T-cell (primary cell): Measurements from ENCODE around the gene MIB1. TPM values are rescaled to one million over a fixed set of nuclear protein-coding genes. Genes with fewer than 3 reads are reported as not detected.

Experiments
- ATAC-seq, 4 experiments: fragments of 200-7000 bp in 3 of 4; fragments of 150-1000 bp in 1 of 4; cut with Tn5 transposase; replicated peaks in 1 of 4; 1 replicate in 3 of 4; 2 replicates in 1 of 4; pipeline ENCODE4 v1.10.0; 2021; ENCODE audit warnings: moderate library complexity in 3 of 4, mild to moderate bottlenecking in 2 of 4, moderate number of reproducible peaks in 1 of 4
- CTCF ChIA-PET, 2 donors: fragments of 300-600 bp; sonication (Branson Sonifier 250); formaldehyde crosslinking; loops; one replicate each; lab custom pipeline; 2022; ENCODE audit warnings: antibody characterized with exemption in 2 of 2; lab: Charles Lee
- POLR2A ChIA-PET, 2 donors: fragments of 300-600 bp; sonication (Branson Sonifier 250); formaldehyde crosslinking; loops; one replicate each; lab custom pipeline; 2022; ENCODE audit warnings: antibody characterized with exemption in 2 of 2; lab: Charles Lee
- DNase-seq, 35 experiments: peaks; one replicate each; pipeline versions ENCODE4 v3.0.0 to v3.0.0-alpha.2; 2013 to 2023
- H3K27ac ChIP-seq: one replicate; pipeline ENCODE4 v1.5.1; 2013; ENCODE audit warnings: low read length
- H3K27me3 ChIP-seq, 2 experiments: replicated peaks in 1 of 2; 1 replicate in 1 of 2; 2 replicates in 1 of 2; pipeline versions ENCODE4 v1.6.1 to v1.7.0; 2013; ENCODE audit warnings: low read length in 1 of 2, mixed read lengths in 1 of 2; ENCODE audit not compliant: control insufficient read depth in 2 of 2, insufficient read depth in 2 of 2; ENCODE audit errors: extremely low read depth in 1 of 2
- H3K36me3 ChIP-seq, 2 donors: 1 replicate in 1 of 2; 2 replicates in 1 of 2; pipeline versions ENCODE4 v1.6.1 to v1.7.0; 2013; ENCODE audit warnings: low read length in 1 of 2; ENCODE audit not compliant: control insufficient read depth in 2 of 2, insufficient read depth in 1 of 2; ENCODE audit errors: extremely low read depth in 1 of 2
- H3K4me1 ChIP-seq, 2 experiments: 1 replicate in 1 of 2; 2 replicates in 1 of 2; pipeline versions ENCODE4 v1.6.1 to v1.7.0; 2013; ENCODE audit warnings: low read length in 2 of 2, mixed read lengths in 1 of 2; ENCODE audit not compliant: insufficient read depth in 2 of 2, control insufficient read depth in 1 of 2; ENCODE audit errors: extremely low read depth in 1 of 2
- H3K4me3 ChIP-seq, 2 donors: 1 replicate in 1 of 2; 2 replicates in 1 of 2; pipeline versions ENCODE4 v1.5.1 to v1.7.0; 2013; ENCODE audit warnings: mild to moderate bottlenecking in 2 of 2, low read length in 1 of 2, moderate library complexity in 1 of 2; ENCODE audit not compliant: control insufficient read depth in 1 of 2; ENCODE audit errors: extremely low read depth in 1 of 2
- H3K9me3 ChIP-seq: 2 replicates; pipeline ENCODE4 v1.7.0; 2013
- H3K27ac Mint-ChIP-seq, 2 donors: one replicate each; pipeline ENCODE4 v1.8.0; 2020 to 2021; ENCODE audit warnings: mild to moderate bottlenecking in 2 of 2, mixed read lengths in 2 of 2
- H3K27me3 Mint-ChIP-seq, 2 donors: one replicate each; pipeline ENCODE4 v1.8.0; 2021 to 2022; ENCODE audit warnings: mixed read lengths in 2 of 2
- H3K36me3 Mint-ChIP-seq: one replicate; pipeline ENCODE4 v1.8.0; 2021; ENCODE audit warnings: mixed read lengths
- H3K4me1 Mint-ChIP-seq, 3 donors: one replicate each; pipeline ENCODE4 v1.8.0; 2020 to 2022; ENCODE audit warnings: mixed read lengths in 3 of 3, mild to moderate bottlenecking in 1 of 3
- H3K4me3 Mint-ChIP-seq, 3 donors: one replicate each; pipeline ENCODE4 v1.8.0; 2020 to 2022; ENCODE audit warnings: mild to moderate bottlenecking in 3 of 3, mixed read lengths in 3 of 3, moderate library complexity in 3 of 3
- H3K9me3 Mint-ChIP-seq, 3 donors: one replicate each; pipeline ENCODE4 v1.8.0; 2020 to 2022; ENCODE audit warnings: mixed read lengths in 3 of 3
- WGBS: methylation state at CpG from one replicate; pipeline ENCODE4 v1.1.5; 2013; ENCODE audit warnings: missing lambda C conversion rate; ENCODE audit not compliant: insufficient coverage; 5-methylcytosine and 5-hydroxymethylcytosine counted together
- total RNA-seq, 35 experiments: library from RNA in 6 of 35; stranded (reverse) in 6 of 35; fragments of 120-200 nt in 1 of 35; gene quantifications; one replicate each; pipeline versions ENCODE4 v1.2.1 to v1.2.4 and lab custom pipeline; 2013 to 2026

The MIB1 gene
- total RNA-seq, 5 donors from 2014 or later (not counting 1 experiment from before 2014, with no cell fraction given) = 23.5 to 46.1 (median 34.3) TPM

DNA sequence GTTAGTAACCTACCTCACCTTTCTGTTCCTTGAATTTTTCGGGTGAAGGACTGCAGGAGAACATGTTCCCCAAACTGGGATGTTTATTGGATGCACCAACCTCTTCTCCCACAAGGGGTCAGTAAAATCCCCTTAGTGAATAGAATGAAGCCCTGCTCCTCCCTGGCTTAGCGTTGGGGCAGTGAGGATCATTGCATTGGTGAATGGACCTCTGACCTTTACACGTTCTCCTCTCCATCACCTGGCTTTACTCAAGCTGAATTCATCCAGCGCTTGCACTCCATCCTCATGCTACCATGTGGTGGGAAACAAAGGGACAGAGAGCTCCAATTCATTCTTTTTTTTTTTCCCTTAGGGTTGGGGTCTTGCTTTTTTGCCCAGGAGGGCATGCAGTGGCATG lies 157.2 kb downstream of the MIB1 start:
- POLR2A ChIA-PET = no interaction called here
- H3K27ac ChIP-seq = no peak overlapping the region
- ATAC-seq (no peak), DNase-seq (peak in 4 of 35 experiments; percentile 1 to 30 (median 2))
- no peak overlapping the region for H3K4me3 Mint-ChIP-seq
- no peak overlapping the region for H3K4me3 ChIP-seq
- H3K27me3 ChIP-seq = peaks cover 0 to 20% of the 10 kb centered on the region in 2 experiments
- no peaks in the 10 kb centered on the region for H3K4me1 ChIP-seq
- H3K27me3 Mint-ChIP-seq = peaks cover 21 to 27% of the 10 kb centered on the region in 2 donors
- WGBS = no CpG with 5 or more reads among the region's 4 CpGs
- peaks cover 2 to 8% (median 6%) of the 10 kb centered on the region in 3 donors for H3K4me1 Mint-ChIP-seq
- no peaks in the 10 kb centered on the region for H3K36me3 Mint-ChIP-seq
- CTCF ChIA-PET = interaction anchor here (0.6 to 0.9 kb wide), 4 partner anchors 9 to 149 kb away, joined by 3 to 4 read pairs (median 3); no protein-coding TSS in a partner anchor
- H3K9me3 Mint-ChIP-seq = no peaks in the 10 kb centered on the region
- H3K9me3 ChIP-seq = no peaks in the 10 kb centered on the region
- peak overlapping the region in 1 of 2 donors; percentile 10 for H3K27ac Mint-ChIP-seq
- no peaks in the 10 kb centered on the region for H3K36me3 ChIP-seq

DNA sequence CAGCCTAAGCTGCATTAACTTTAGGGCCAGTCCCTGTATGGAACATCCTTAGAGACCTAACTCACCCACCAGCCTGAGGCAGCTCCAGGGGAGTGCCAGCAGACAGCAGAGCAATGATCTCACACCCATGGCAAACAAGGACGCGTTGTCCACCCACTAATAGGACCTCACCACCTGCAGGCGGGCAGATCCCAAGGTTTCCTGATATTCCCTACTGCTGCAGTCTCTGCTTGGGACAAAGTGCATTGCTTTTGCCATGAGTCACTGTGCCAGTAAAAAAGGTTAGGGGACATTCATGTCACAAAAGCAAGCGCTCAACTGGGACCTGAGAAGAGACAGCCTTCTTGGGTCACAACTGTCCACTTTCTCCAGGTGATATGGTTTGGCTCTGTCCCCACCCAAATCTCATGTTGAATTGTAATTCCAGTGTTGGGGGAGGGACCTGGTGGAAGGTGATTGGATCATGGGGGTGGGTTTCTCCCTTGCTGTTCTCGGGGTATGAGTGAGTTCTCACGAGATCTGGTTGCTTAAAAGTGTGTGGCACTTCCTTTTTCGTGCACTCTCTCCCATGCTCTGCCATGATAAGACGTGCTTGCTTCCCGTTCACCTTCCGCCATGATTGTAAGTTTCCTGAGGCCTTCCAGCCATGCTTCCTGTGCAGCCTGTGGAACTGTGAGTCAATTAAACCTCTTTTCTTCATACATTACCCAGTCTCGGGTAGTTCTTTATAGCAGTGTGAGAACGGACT lies 160.2 kb downstream of the MIB1 start:
- CTCF ChIA-PET = interaction anchor here in 1 of 2 donors (0.6 kb wide), 1 partner anchor 671 kb away, joined by 3 read pairs; no protein-coding TSS in a partner anchor

DNA sequence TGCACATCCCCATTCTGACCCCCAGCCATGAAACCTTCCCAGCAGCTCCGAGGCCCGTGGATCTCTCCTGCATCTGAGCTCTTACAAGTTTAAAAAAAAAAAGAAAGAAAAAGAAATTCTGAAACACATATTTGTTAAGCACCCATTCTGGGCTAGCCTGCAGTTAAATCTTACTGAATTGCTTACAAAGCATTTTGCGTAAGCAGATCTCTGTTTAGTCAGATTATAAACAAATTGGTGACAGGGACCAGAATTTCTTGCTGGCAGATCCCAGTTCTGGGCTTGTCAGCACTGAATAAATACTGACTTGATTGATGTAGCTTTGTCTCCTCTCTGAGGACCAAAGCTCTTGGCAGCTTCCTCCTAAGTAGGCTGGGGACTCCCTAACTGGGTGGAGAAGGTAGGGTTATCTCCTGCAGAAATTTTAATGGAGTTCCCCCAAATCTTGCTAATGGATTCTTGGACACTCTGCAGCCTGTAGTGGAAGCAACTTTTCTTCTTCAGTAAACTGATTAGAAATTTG lies 160.9 kb downstream of the MIB1 start:
- H3K27ac Mint-ChIP-seq = no peak overlapping the region
- Histone ChIP-seq H3K36me3 (no peaks in the 10 kb centered on the region), H3K27ac (no peak overlapping the region), H3K4me3 (no peak overlapping the region), H3K9me3 (no peaks in the 10 kb centered on the region), H3K4me1 (no peaks in the 10 kb centered on the region), H3K27me3 (peaks cover 0 to 21% of the 10 kb centered on the region in 2 experiments)
- peaks cover 15 to 29% of the 10 kb centered on the region in 2 donors for H3K27me3 Mint-ChIP-seq
- DNase-seq = no peak
- ATAC-seq = no peak
- H3K4me3 Mint-ChIP-seq = no peak overlapping the region
- WGBS = 86% methylated on average over 1 of the region's 3 CpGs
- POLR2A ChIA-PET = no interaction called here
- H3K4me1 Mint-ChIP-seq = peaks cover 2 to 8% (median 6%) of the 10 kb centered on the region in 3 donors
- no peaks in the 10 kb centered on the region for H3K36me3 Mint-ChIP-seq
- no peaks in the 10 kb centered on the region for H3K9me3 Mint-ChIP-seq
- CTCF ChIA-PET = interaction anchor here in 1 of 2 donors (0.6 kb wide), 1 partner anchor 672 kb away, joined by 3 read pairs; no protein-coding TSS in a partner anchor

More for the DNA sequence above, 160.2 kb downstream of the MIB1 start:
- Histone ChIP-seq H3K9me3 (no peaks in the 10 kb centered on the region), H3K27ac (no peak overlapping the region), H3K4me3 (no peak overlapping the region), H3K36me3 (no peaks in the 10 kb centered on the region), H3K4me1 (no peaks in the 10 kb centered on the region), H3K27me3 (peaks cover 0 to 21% of the 10 kb centered on the region in 2 experiments)
- peaks cover 17 to 31% of the 10 kb centered on the region in 2 donors for H3K27me3 Mint-ChIP-seq
- H3K36me3 Mint-ChIP-seq = no peaks in the 10 kb centered on the region
- H3K4me3 Mint-ChIP-seq = no peak overlapping the region
- no peak overlapping the region for H3K27ac Mint-ChIP-seq
- 89% methylated on average over 12 of the region's 12 CpGs for WGBS
- ATAC-seq = no peak
- peaks cover 2 to 8% (median 6%) of the 10 kb centered on the region in 3 donors for H3K4me1 Mint-ChIP-seq
- no peak for DNase-seq
- POLR2A ChIA-PET = no interaction called here
- no peaks in the 10 kb centered on the region for H3K9me3 Mint-ChIP-seq

DNA sequence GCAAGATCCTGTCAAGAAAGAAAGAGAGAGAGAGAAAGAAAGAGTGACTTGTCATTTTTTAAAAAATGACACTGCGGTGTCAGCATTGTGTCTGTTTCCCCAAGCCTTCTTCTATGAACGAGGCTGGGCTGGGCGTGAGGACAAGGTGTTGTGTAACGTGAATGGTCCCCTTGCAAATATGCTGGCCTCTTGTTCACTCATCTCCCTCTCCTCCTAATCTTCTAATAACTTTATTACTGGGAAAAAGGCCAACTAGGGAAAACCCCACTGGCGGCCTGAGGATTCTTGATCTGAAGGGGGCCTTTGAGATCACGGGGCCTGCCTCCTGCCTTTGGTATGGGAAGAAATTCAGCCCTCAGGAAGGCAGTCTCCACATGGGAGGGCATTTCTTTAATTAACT lies 163.1 kb downstream of the MIB1 start:
- no peak overlapping the region for H3K27ac ChIP-seq
- peaks cover 12 to 17% of the 10 kb centered on the region in 2 donors for H3K27me3 Mint-ChIP-seq
- no peaks in the 10 kb centered on the region for H3K36me3 ChIP-seq
- no peak for ATAC-seq
- no peaks in the 10 kb centered on the region for H3K4me1 ChIP-seq
- H3K4me1 Mint-ChIP-seq = no peaks in the 10 kb centered on the region
- no peak for DNase-seq
- 87% methylated on average over 3 of the region's 6 CpGs for WGBS
- CTCF ChIA-PET = no interaction called here
- H3K4me3 ChIP-seq = no peak overlapping the region
- H3K4me3 Mint-ChIP-seq = no peak overlapping the region
- no peaks in the 10 kb centered on the region for H3K9me3 ChIP-seq
- POLR2A ChIA-PET = no interaction called here
- H3K27ac Mint-ChIP-seq = no peak overlapping the region
- H3K9me3 Mint-ChIP-seq = no peaks in the 10 kb centered on the region
- H3K36me3 Mint-ChIP-seq = no peaks in the 10 kb centered on the region
- H3K27me3 ChIP-seq = peaks cover 0 to 11% of the 10 kb centered on the region in 2 experiments

DNA sequence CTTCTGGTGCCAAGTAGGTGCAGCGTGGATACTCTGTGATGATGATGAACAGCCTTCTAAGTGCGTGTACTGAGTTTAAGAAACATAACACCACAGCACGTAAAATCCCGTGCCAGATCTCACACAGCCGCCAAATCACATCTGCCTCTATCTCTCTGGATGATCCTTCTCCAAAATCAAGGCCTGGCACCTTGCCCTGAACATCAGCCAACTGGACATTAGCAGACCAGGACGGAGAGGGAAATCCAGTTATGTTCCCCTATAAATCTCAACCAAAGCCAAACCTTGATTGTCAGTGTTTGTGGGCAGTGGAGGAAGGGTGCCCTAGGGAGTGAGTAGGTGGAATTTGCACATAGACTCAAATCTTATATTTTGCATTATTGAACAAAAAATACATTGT lies 164.3 kb downstream of the MIB1 start:
- Histone ChIP-seq H3K27ac (no peak overlapping the region), H3K4me3 (no peak overlapping the region), H3K4me1 (no peaks in the 10 kb centered on the region), H3K27me3 (peaks cover 0 to 11% of the 10 kb centered on the region in 2 experiments), H3K36me3 (no peaks in the 10 kb centered on the region), H3K9me3 (no peaks in the 10 kb centered on the region)
- H3K9me3 Mint-ChIP-seq = no peaks in the 10 kb centered on the region
- H3K36me3 Mint-ChIP-seq = no peaks in the 10 kb centered on the region
- H3K4me1 Mint-ChIP-seq = no peaks in the 10 kb centered on the region
- CTCF ChIA-PET = no interaction called here
- DNase-seq (no peak), ATAC-seq (no peak)
- H3K27ac Mint-ChIP-seq = no peak overlapping the region
- peaks cover 16 to 20% of the 10 kb centered on the region in 2 donors for H3K27me3 Mint-ChIP-seq
- WGBS = 93% methylated on average over 3 of the region's 6 CpGs
- no peak overlapping the region for H3K4me3 Mint-ChIP-seq
- POLR2A ChIA-PET = no interaction called here

DNA sequence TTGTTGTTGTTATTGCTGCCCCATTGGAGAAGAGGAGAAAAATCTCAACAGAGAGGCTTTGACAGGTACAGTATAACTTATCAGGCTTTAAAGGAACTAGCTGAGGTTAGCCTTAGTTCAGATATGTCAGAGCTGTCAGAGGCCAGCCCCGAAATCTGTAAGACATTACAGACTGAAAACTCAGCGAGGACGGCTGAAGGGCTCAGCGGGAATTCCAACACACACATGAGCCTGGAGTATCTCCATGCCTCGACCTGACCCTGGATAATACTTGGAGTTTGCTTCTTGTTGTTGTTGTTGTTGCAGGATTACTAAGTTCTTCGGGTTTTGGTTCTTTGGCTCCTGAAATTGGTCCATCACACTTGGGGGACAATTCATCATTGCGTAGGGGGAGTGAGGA lies 166.9 kb downstream of the MIB1 start:
- no peak overlapping the region for H3K27ac ChIP-seq
- no peaks in the 10 kb centered on the region for H3K9me3 ChIP-seq
- H3K27ac Mint-ChIP-seq = no peak overlapping the region
- CTCF ChIA-PET = no interaction called here
- no peaks in the 10 kb centered on the region for H3K9me3 Mint-ChIP-seq
- H3K4me3 ChIP-seq = no peak overlapping the region
- no peak for DNase-seq
- POLR2A ChIA-PET = no interaction called here
- H3K4me3 Mint-ChIP-seq = no peak overlapping the region
- no peaks in the 10 kb centered on the region for H3K36me3 Mint-ChIP-seq
- peaks cover 0 to 8% of the 10 kb centered on the region in 2 experiments for H3K27me3 ChIP-seq
- no peaks in the 10 kb centered on the region for H3K36me3 ChIP-seq
- no peak for ATAC-seq
- WGBS = 82% methylated on average over 3 of the region's 7 CpGs
- peaks cover 15 to 20% of the 10 kb centered on the region in 2 donors for H3K27me3 Mint-ChIP-seq
- no peaks in the 10 kb centered on the region for H3K4me1 ChIP-seq
- H3K4me1 Mint-ChIP-seq = no peaks in the 10 kb centered on the region
